Ovary (tissue), 9 donors: Measurements from ENCODE around the gene PAIP1. TPM values are rescaled to one million over a fixed set of nuclear protein-coding genes. Genes with fewer than 3 reads are reported as not detected.
"Not testable (repeated sequence)": the region's sequence is repeated elsewhere in the genome, so short reads cannot be mapped to it uniquely, and the experiment has no call there.

ENCODE experiments used
- DNase-seq, 5 donors: peaks; one replicate each; pipeline ENCODE4 v3.0.0-alpha.2; 2019 to 2020
- H3K27ac ChIP-seq, 2 donors: fragments of 200-600 bp; one replicate each; pipeline versions ENCODE4 v1.5.1 to v1.8.0; 2019 to 2022
- H3K27me3 ChIP-seq: fragments of 200-600 bp; one replicate; pipeline ENCODE4 v1.8.0; 2022
- H3K36me3 ChIP-seq: fragments of 200-600 bp; sonication (generic); one replicate; pipeline ENCODE4 v1.5.1; 2019
- H3K4me1 ChIP-seq: one replicate; pipeline ENCODE4 v1.8.1; 2013; ENCODE audit warnings: mild to moderate bottlenecking, moderate library complexity; ENCODE audit not compliant: insufficient read depth
- H3K4me3 ChIP-seq: fragments of 200-600 bp; sonication (generic); one replicate; pipeline ENCODE4 v1.5.1; 2017
- H3K9me3 ChIP-seq, 2 donors: fragments of 200-600 bp in 1 of 2; sonication (generic) in 1 of 2; one replicate each; pipeline versions ENCODE4 v1.5.1 to v1.8.1; 2013 to 2019; ENCODE audit warnings: mild to moderate bottlenecking in 1 of 2, moderate library complexity in 1 of 2
- CTCF ChIP-seq, 3 donors: fragments of 450-650 bp in 2 of 3; fragments of 200-600 bp in 1 of 3; IDR thresholded peaks; one replicate each; pipeline versions ENCODE4 v1.5.1 to v1.8.0; 2016 to 2022; ENCODE audit warnings: antibody characterized with exemption in 3 of 3, mild to moderate bottlenecking in 1 of 3
- EP300 ChIP-seq: sonication (generic); formaldehyde crosslinking; IDR thresholded peaks from one replicate; pipeline ENCODE4 v1.6.1; 2017; ENCODE audit warnings: antibody characterized with exemption
- POLR2A ChIP-seq: fragments of 450-650 bp; IDR thresholded peaks from one replicate; pipeline ENCODE4 v1.6.1; 2017; ENCODE audit warnings: antibody characterized with exemption, mild to moderate bottlenecking, moderate library complexity
- WGBS, 3 donors: extraction: QIAGEN DNeasy Blood & Tissue Kit in 1 of 3; methylation state at CpG; one replicate each; pipeline versions ENCODE4 v1.1.5 to v1.1.7; 2013 to 2017; 5-methylcytosine and 5-hydroxymethylcytosine counted together
- intact Hi-C, 4 donors: fragments of 100-400 bp; cut with DNase I; formaldehyde crosslinking; loops; one replicate each; pipeline versions ENCODE4 v1.11.0 to v1.15.1; 2022 to 2023
- polyA plus RNA-seq, 2 donors: library from polyadenylated mRNA; stranded (reverse); fragments of 200-250 nt in 1 of 2; fragments of 350-450 nt in 1 of 2; fragmentation: Illumina TruSeq in 1 of 2; extraction: RNeasy Lipid Tissue Mini Kit (QIAGEN cat#74804) in 1 of 2; gene quantifications; one replicate each; pipeline ENCODE4 v1.2.3, GENCODE V29; 2013 to 2014
- total RNA-seq, 7 donors: library from RNA; depleted of rRNA in 2 of 7; stranded (reverse); fragments of >200 nt in 2 of 7; fragmentation: NEBNext Ultra II Directional in 3 of 7; extraction: Animal tissue kit (Norgen Biotek cat#: 25700) in 3 of 7; gene quantifications; one replicate each; pipeline versions ENCODE4 v1.1.0 to v1.2.4, GENCODE V29; 2016 to 2023
- donor health status: DM: no; HTN: no; CAD: no; lungs with moderate emphysema.
- donor health status: DM: no; HTN: no; CAD: no.
- donor health status: Bipolar disorder and iron deficiency.
- donor health status: DM: yes; HTN: yes; CAD: no.
- donor health status: DM: no; HTN: no; CAD: no.
- donor health status: DM: yes; HTN: yes; CAD: no.

Gene PAIP1
- total and polyA plus RNA-seq, 9 donors: 45.3 to 75.8 (median 61.6) TPM

- Histone ChIP-seq H3K4me3 (no peak overlapping the region), H3K27me3 (no peaks in the 10 kb centered on the region), H3K36me3 (no peaks in the 10 kb centered on the region), H3K4me1 (no peaks in the 10 kb centered on the region), H3K9me3 (no peaks in the 10 kb centered on the region), H3K27ac (no peak overlapping the region)
- intact Hi-C loops: no loop called here
- DNase-seq: no peak
- 86 to 92% (median 87%) methylated on average over 1 of the region's 1 CpG for WGBS, 3 donors
- TF ChIP-seq EP300: no peak
- no peak for TF ChIP-seq CTCF (IDR thresholded peaks at IDR 0.05)
- no peak for TF ChIP-seq POLR2A
Measured at GRCh38 chr5:43584166-43584699, 27.4 kb upstream of the PAIP1 start.

- intact Hi-C loops: loop anchor here in 1 of 4 donors (2.0 kb wide), 1 partner anchor 15 kb away; no protein-coding TSS in a partner anchor
- no peak for DNase-seq
- Histone ChIP-seq H3K4me3 (no peak overlapping the region), H3K27me3 (no peaks in the 10 kb centered on the region), H3K36me3 (no peaks in the 10 kb centered on the region), H3K4me1 (no peaks in the 10 kb centered on the region), H3K27ac (no peak overlapping the region), H3K9me3 (no peaks in the 10 kb centered on the region)
- TF ChIP-seq EP300 (no peak), CTCF (IDR thresholded peaks at IDR 0.05) (no peak), POLR2A (no peak)
Measured at GRCh38 chr5:43583724-43584123, 26.8 kb upstream of the PAIP1 start.

GRCh38 chr5:43582082-43583005, 25.5 kb upstream of the PAIP1 start:
- Histone ChIP-seq H3K27me3 (no peaks in the 10 kb centered on the region), H3K36me3 (no peaks in the 10 kb centered on the region), H3K4me3 (no peak overlapping the region), H3K27ac (no peak overlapping the region), H3K9me3 (no peaks in the 10 kb centered on the region), H3K4me1 (no peaks in the 10 kb centered on the region)
- no peak for DNase-seq
- no peak for TF ChIP-seq EP300
- no peak for TF ChIP-seq CTCF (IDR thresholded peaks at IDR 0.05)
- TF ChIP-seq POLR2A: no peak
- intact Hi-C loops: loop anchor here in 1 of 4 donors (2.0 kb wide), 1 partner anchor 16 kb away; no protein-coding TSS in a partner anchor
- 83 to 90% (median 86%) methylated on average over 4 of the region's 4 CpGs for WGBS, 3 donors

GRCh38 chr5:43581398-43581797, 24.5 kb upstream of the PAIP1 start:
- TF ChIP-seq CTCF (IDR thresholded peaks at IDR 0.05) (no peak), EP300 (no peak), POLR2A (no peak)
- no peak for DNase-seq
- intact Hi-C loops: no loop called here
- WGBS, 3 donors: 81 to 91% (median 89%) methylated on average over 1 of the region's 1 CpG
- no peak overlapping the region for H3K27ac ChIP-seq
- H3K27me3 ChIP-seq: no peaks in the 10 kb centered on the region
- no peak overlapping the region for H3K4me3 ChIP-seq
- H3K9me3 ChIP-seq: no peaks in the 10 kb centered on the region
- H3K36me3 ChIP-seq: no peaks in the 10 kb centered on the region
- H3K4me1 ChIP-seq: no peaks in the 10 kb centered on the region

- H3K27ac ChIP-seq, H3K4me3 ChIP-seq, intact Hi-C loops, H3K4me1 ChIP-seq, H3K9me3 ChIP-seq, DNase-seq, H3K27me3 ChIP-seq, H3K36me3 ChIP-seq: not testable (repeated sequence)
- 89 to 92% (median 90%) methylated on average over 10 of the region's 10 CpGs for WGBS, 3 donors
Measured at GRCh38 chr5:43580402-43581210, 23.7 kb upstream of the PAIP1 start.
